ENCODE data around the gene CSN2. TPM values are rescaled to one million over a fixed set of nuclear protein-coding genes. Genes with fewer than 3 reads are reported as not detected.

Gene CSN2
- total RNA-seq, 1 experiment from 2014 or later, result not detected

Other genes with a start within 250 kb of the CSN2 start
- gene SULT1B1, start 205.1 kb downstream of the CSN2 start, total RNA-seq (2014; rRNA removed; shearing (Covaris generic)), result not detected in 2 replicates
- not detected in 2 replicates for gene SULT1E1, start 105.6 kb downstream of the CSN2 start, total RNA-seq (2014; rRNA removed; shearing (Covaris generic))
- not detected in 2 replicates for gene CSN1S1, start 34.7 kb downstream of the CSN2 start, total RNA-seq (2014; rRNA removed; shearing (Covaris generic))
- not detected in 2 replicates for gene STATH, start 30.2 kb upstream of the CSN2 start, total RNA-seq (2014; rRNA removed; shearing (Covaris generic))
- not detected in 2 replicates for gene HTN3, start 62.7 kb upstream of the CSN2 start, total RNA-seq (2014; rRNA removed; shearing (Covaris generic))
- not detected in 2 replicates for gene HTN1, start 84.7 kb upstream of the CSN2 start, total RNA-seq (2014; rRNA removed; shearing (Covaris generic))
- gene PRR27, start 188.5 kb upstream of the CSN2 start, total RNA-seq (2014; rRNA removed; shearing (Covaris generic)), result not detected in 2 replicates
- not detected in 2 replicates for gene ODAM, start 230.0 kb upstream of the CSN2 start, total RNA-seq (2014; rRNA removed; shearing (Covaris generic))